GM23338 (cell line): ENCODE measurements around the gene RAB11FIP4. TPM values are rescaled to one million over a fixed set of nuclear protein-coding genes. Genes with fewer than 3 reads are reported as not detected.

Experiments
- ATAC-seq: fragments of 200-7000 bp; cut with Tn5 transposase; 3 replicates; pipeline ENCODE4 v1.9.1; 2020
- DNase-seq: peaks from one replicate; pipeline ENCODE4 v3.0.0-alpha.2; 2015; ENCODE audit warnings: low spot score
- H2AFZ ChIP-seq: fragments of 200-600 bp; sonication (generic); 2 replicates; pipeline ENCODE4 v1.8.0; 2016; ENCODE audit warnings: antibody characterized with exemption, mild to moderate bottlenecking, moderate library complexity
- H3F3A ChIP-seq: fragments of 200-600 bp; sonication (generic); replicated peaks from 2 replicates; pipeline ENCODE4 v1.8.0; 2017; ENCODE audit warnings: antibody characterized with exemption, mixed run types, low read depth
- H3K27ac ChIP-seq: fragments of 200-600 bp; sonication (generic); 2 replicates; pipeline ENCODE4 v1.6.1; 2016; ENCODE audit warnings: low read depth
- H3K27me3 ChIP-seq: fragments of 200-600 bp; sonication (generic); 2 replicates; pipeline ENCODE4 v1.8.0; 2016; ENCODE audit warnings: mild to moderate bottlenecking, mixed run types, moderate library complexity; ENCODE audit not compliant: insufficient read depth
- H3K36me3 ChIP-seq: fragments of 200-600 bp; sonication (generic); 2 replicates; pipeline ENCODE4 v1.8.0; 2016; ENCODE audit warnings: mild to moderate bottlenecking; ENCODE audit not compliant: insufficient read depth
- H3K4me1 ChIP-seq: fragments of 200-600 bp; sonication (generic); 2 replicates; pipeline ENCODE4 v1.8.0; 2016; ENCODE audit warnings: mild to moderate bottlenecking, moderate library complexity; ENCODE audit not compliant: insufficient read depth
- H3K4me2 ChIP-seq: fragments of 200-600 bp; sonication (generic); 2 replicates; pipeline ENCODE4 v1.7.1; 2017; ENCODE audit warnings: mixed run types
- H3K4me3 ChIP-seq: fragments of 200-600 bp; sonication (generic); 2 replicates; pipeline ENCODE4 v1.6.1; 2016; ENCODE audit warnings: mixed run types
- H3K79me2 ChIP-seq: fragments of 200-600 bp; sonication (generic); replicated peaks from 2 replicates; pipeline ENCODE4 v1.8.0; 2017; ENCODE audit warnings: mild to moderate bottlenecking; ENCODE audit not compliant: insufficient read depth
- H3K9me2 ChIP-seq: fragments of 200-600 bp; sonication (generic); 2 replicates; pipeline ENCODE4 v1.8.0; 2017; ENCODE audit not compliant: insufficient read depth
- H4K20me1 ChIP-seq: fragments of 200-600 bp; sonication (generic); replicated peaks from 2 replicates; pipeline ENCODE4 v1.8.0; 2017; ENCODE audit warnings: mild to moderate bottlenecking; ENCODE audit not compliant: insufficient read depth
- H3K27ac Mint-ChIP-seq: 2 replicates; pipeline ENCODE4 v1.8.0; 2020; ENCODE audit warnings: inconsistent platforms, mild to moderate bottlenecking, moderate library complexity, mixed read lengths
- H3K27me3 Mint-ChIP-seq: 3 replicates; pipeline ENCODE4 v1.8.0; 2022; ENCODE audit warnings: low read depth, mild to moderate bottlenecking, moderate library complexity, mixed read lengths, inconsistent platforms; ENCODE audit not compliant: insufficient read depth, poor library complexity
- H3K36me3 Mint-ChIP-seq: 3 replicates; pipeline ENCODE4 v1.8.0; 2021; ENCODE audit warnings: low read depth, mild to moderate bottlenecking, inconsistent platforms, moderate library complexity, mixed read lengths
- H3K4me1 Mint-ChIP-seq: 3 replicates; pipeline ENCODE4 v1.8.0; 2020; ENCODE audit warnings: mild to moderate bottlenecking, inconsistent platforms, mixed read lengths
- H3K4me3 Mint-ChIP-seq: 3 replicates; pipeline ENCODE4 v1.8.0; 2021; ENCODE audit warnings: moderate library complexity, mild to moderate bottlenecking, inconsistent platforms, mixed read lengths
- H3K9me3 Mint-ChIP-seq: 3 replicates; pipeline ENCODE4 v1.8.0; 2020; ENCODE audit warnings: moderate library complexity, mild to moderate bottlenecking, inconsistent platforms, mixed read lengths
- CTCF ChIP-seq, 2 experiments: fragments of 200-600 bp in 1 of 2; sonication (generic) in 1 of 2; conservative IDR thresholded peaks; 2 replicates each; pipeline versions ENCODE4 v1.5.1 to v1.6.1; 2016 to 2017; ENCODE audit warnings: antibody characterized with exemption in 2 of 2, low read depth in 2 of 2, mild to moderate bottlenecking in 2 of 2, moderate library complexity in 1 of 2
- ETS1 ChIP-seq: IDR thresholded peaks from 2 replicates; pipeline ENCODE4 v1.6.1; 2016; ENCODE audit warnings: antibody characterized with exemption
- JUNB ChIP-seq: IDR thresholded peaks from one replicate; pipeline ENCODE4 v1.6.1; 2016; ENCODE audit warnings: antibody characterized with exemption; ENCODE audit not compliant: unreplicated experiment
- NANOG ChIP-seq: IDR thresholded peaks from 2 replicates; pipeline ENCODE4 v1.6.1; 2016; ENCODE audit warnings: antibody characterized with exemption, borderline replicate concordance
- POLR2AphosphoS5 ChIP-seq: IDR thresholded peaks from 2 replicates; pipeline ENCODE4 v1.6.1; 2016; ENCODE audit warnings: antibody characterized with exemption, low read depth
- REST ChIP-seq: IDR thresholded peaks from one replicate; pipeline ENCODE4 v1.6.1; 2018; ENCODE audit warnings: antibody characterized with exemption; ENCODE audit not compliant: unreplicated experiment
- ZNF114 ChIP-seq: fragments of 250-450 bp; sonication (Bioruptor Pico); IDR thresholded peaks from 2 replicates; pipeline ENCODE4 v1.5.0; 2020; ENCODE audit warnings: mild to moderate bottlenecking, moderate library complexity
- ZNF331 ChIP-seq: fragments of 250-450 bp; sonication (Bioruptor Pico); IDR thresholded peaks from 2 replicates; pipeline ENCODE4 v1.5.0; 2020; ENCODE audit warnings: low read depth, mild to moderate bottlenecking, moderate library complexity
- polyA plus RNA-seq: library from polyadenylated mRNA; unstranded; fragments of >200 nt; fragmentation: Nextera tagmentation; extraction: Ambion mirVana; gene quantifications from 2 replicates; pipeline ENCODE4 v1.2.1, GENCODE V29; 2016
- total RNA-seq: library from RNA; depleted of rRNA; stranded (reverse); fragments of >200 nt; shearing (Covaris generic); gene quantifications from 2 replicates; pipeline ENCODE4 v1.2.3, GENCODE V29; 2014

RAB11FIP4 gene
- total and polyA plus RNA-seq, 2 experiments from 2014 or later = 26.0 to 65.6 TPM

- TF ChIP-seq REST = no peak
These were observed 44.1 kb downstream of the RAB11FIP4 start (continued) for GRCh38 chr17:31435581-31435980.

GRCh38 chr17:31437720-31438400, 46.4 kb downstream of the RAB11FIP4 start:
- Histone ChIP-seq H3K4me3 (no peak overlapping the region), H3K4me1 (no peaks in the 10 kb centered on the region), H3K27me3 (no peaks in the 10 kb centered on the region), H3K9me2 (no peaks in the 10 kb centered on the region), H3K4me2 (no peak overlapping the region), H2AFZ (no peak overlapping the region), H3K79me2 (no peaks in the 10 kb centered on the region), H3K27ac (no peak overlapping the region), H3F3A (no peaks in the 10 kb centered on the region), H4K20me1 (no peaks in the 10 kb centered on the region), H3K36me3 (no peaks in the 10 kb centered on the region)
- DNase-seq (no peak), ATAC-seq (no peak; the same call in 2 of the 3 replicates)
- H3K27ac Mint-ChIP-seq = no peak overlapping the region
- H3K9me3 Mint-ChIP-seq = no peaks in the 10 kb centered on the region
- peaks cover 5% of the 10 kb centered on the region; the same call in 2 of the 3 replicates for H3K4me1 Mint-ChIP-seq
- no peak overlapping the region for H3K4me3 Mint-ChIP-seq
- H3K36me3 Mint-ChIP-seq = no peaks in the 10 kb centered on the region
- H3K27me3 Mint-ChIP-seq = peaks cover 3% of the 10 kb centered on the region
- TF ChIP-seq ZNF114 = no peak
- TF ChIP-seq NANOG = no peak
- no peak for TF ChIP-seq ZNF331 (CRISPR knock-in tag)
- TF ChIP-seq JUNB = no peak
- no peak for TF ChIP-seq ETS1
- no peak for TF ChIP-seq POLR2AphosphoS5
- TF ChIP-seq REST = no peak
- no peak for TF ChIP-seq CTCF (conservative IDR thresholded peaks at IDR 0.05; ENCODE audit: low read depth in 2 of 2)
